ENCODE measurements around the gene EML5.
A peak's percentile ranks its signal among the peaks of the same experiment; 100 is the strongest.

EML5 gene

GRCh38 chr14:88613552-88614010 is 179.2 kb downstream of the EML5 start:
- no peak for DNase-seq

- no peak for DNase-seq
Measured at GRCh38 chr14:88612981-88613380, 179.8 kb downstream of the EML5 start.

- no peak for DNase-seq
Measured at GRCh38 chr14:88611878-88612277, 180.9 kb downstream of the EML5 start.

- no peak for DNase-seq
Measured at GRCh38 chr14:88607829-88608228, 184.9 kb downstream of the EML5 start.

GRCh38 chr14:88605594-88605993 is 187.2 kb downstream of the EML5 start:
- no peak for DNase-seq

GRCh38 chr14:88604212-88604611 is 188.5 kb downstream of the EML5 start:
- no peak for DNase-seq

- DNase-seq, result peak; percentile 20 to 46
Measured at GRCh38 chr14:88599761-88600439, 192.9 kb downstream of the EML5 start.

GRCh38 chr14:88599326-88599725 is 193.4 kb downstream of the EML5 start:
- no peak for DNase-seq

- DNase-seq, result peak in 1 of 2 experiments; percentile 16
Measured at GRCh38 chr14:88598097-88598675, 194.6 kb downstream of the EML5 start.

- no peak for DNase-seq
Measured at GRCh38 chr14:88597601-88598000, 195.2 kb downstream of the EML5 start.

GRCh38 chr14:88597038-88597437 is 195.7 kb downstream of the EML5 start:
- no peak for DNase-seq

- DNase-seq, result no peak
Measured at GRCh38 chr14:88592031-88592430, 200.7 kb downstream of the EML5 start.

GRCh38 chr14:88590173-88590572 is 202.6 kb downstream of the EML5 start:
- DNase-seq, result no peak

- no peak for DNase-seq
Measured at GRCh38 chr14:88588081-88588480, 204.7 kb downstream of the EML5 start.

GRCh38 chr14:88584451-88584850 is 208.3 kb downstream of the EML5 start:
- no peak for DNase-seq

- no peak for DNase-seq
Measured at GRCh38 chr14:88576222-88576621, 216.5 kb downstream of the EML5 start.

GRCh38 chr14:88572117-88572516 is 220.6 kb downstream of the EML5 start:
- DNase-seq, result no peak

GRCh38 chr14:88568196-88568595 is 224.6 kb downstream of the EML5 start:
- no peak for DNase-seq

- no peak for DNase-seq
Measured at GRCh38 chr14:88565427-88565826, 227.3 kb downstream of the EML5 start.

GRCh38 chr14:88563845-88564244 is 228.9 kb downstream of the EML5 start:
- DNase-seq, result no peak

GRCh38 chr14:88562831-88563686 is 229.7 kb downstream of the EML5 start, which contains the start of gene ZC3H14:
ZC3H14 (plus strand) TSS chr14:88563037; CDS start chr14:88563134, 97 bp downstream.
- DNase-seq, result peak; percentile 82 to 85

- no peak for DNase-seq
Measured at GRCh38 chr14:88562532-88562830, 230.3 kb downstream of the EML5 start.
